Measurements from ENCODE around the gene FRMD4B.
A peak's percentile ranks its signal among the peaks of the same experiment; 100 is the strongest.

Gene FRMD4B

GRCh38 chr3:69410301-69410700 is 24.4 kb upstream of the FRMD4B start:
- TF ChIP-seq, protein P1, sequence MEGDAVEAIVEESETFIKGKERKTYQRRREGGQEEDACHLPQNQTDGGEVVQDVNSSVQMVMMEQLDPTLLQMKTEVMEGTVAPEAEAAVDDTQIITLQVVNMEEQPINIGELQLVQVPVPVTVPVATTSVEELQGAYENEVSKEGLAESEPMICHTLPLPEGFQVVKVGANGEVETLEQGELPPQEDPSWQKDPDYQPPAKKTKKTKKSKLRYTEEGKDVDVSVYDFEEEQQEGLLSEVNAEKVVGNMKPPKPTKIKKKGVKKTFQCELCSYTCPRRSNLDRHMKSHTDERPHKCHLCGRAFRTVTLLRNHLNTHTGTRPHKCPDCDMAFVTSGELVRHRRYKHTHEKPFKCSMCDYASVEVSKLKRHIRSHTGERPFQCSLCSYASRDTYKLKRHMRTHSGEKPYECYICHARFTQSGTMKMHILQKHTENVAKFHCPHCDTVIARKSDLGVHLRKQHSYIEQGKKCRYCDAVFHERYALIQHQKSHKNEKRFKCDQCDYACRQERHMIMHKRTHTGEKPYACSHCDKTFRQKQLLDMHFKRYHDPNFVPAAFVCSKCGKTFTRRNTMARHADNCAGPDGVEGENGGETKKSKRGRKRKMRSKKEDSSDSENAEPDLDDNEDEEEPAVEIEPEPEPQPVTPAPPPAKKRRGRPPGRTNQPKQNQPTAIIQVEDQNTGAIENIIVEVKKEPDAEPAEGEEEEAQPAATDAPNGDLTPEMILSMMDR (IDR thresholded peaks at IDR 0.05): peak; percentile 87

DNA sequence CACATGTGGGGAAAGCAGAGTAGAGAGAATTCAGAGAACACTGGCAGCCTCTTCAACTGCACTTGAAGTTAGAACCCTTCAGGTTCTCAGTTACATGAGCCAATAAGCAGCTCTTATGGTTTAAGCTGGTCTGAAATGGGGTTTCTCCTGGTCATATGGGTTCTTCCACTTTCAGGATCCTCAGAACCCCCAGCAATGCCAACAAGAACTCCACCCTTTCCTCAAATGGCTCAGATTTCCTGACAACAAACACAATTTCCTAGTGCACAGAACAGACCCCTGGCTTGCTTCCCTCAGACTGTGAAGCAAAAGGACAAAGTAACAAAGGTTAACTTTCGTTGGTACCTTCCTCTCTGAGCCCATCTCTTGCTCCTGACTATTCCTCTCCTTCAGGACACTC is 23.9 kb upstream of the FRMD4B start:
- TF ChIP-seq, protein P1 (IDR thresholded peaks at IDR 0.05): no peak

- TF ChIP-seq, protein P1 (IDR thresholded peaks at IDR 0.05): no peak
Observed at GRCh38 chr3:69409011-69409410, 23.1 kb upstream of the FRMD4B start.

DNA sequence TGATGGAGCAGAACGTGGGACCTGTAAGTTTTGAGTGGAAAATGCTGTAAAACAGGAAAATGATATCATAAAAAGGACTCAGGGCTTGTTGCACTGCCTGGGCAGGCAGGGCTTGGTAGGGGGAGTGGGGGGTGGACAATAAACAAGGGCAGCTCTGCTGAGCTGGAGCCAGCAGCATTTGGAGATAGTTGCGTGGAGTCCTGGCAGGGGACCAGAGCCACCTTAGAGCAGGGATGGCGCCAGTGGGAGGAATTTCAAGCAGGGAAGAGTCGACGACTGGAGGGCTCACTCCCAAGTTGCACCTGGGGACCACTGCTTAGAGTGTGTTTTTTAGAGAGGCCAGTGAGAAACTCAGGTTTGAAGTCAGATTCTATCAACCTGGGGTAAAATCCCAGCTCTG is 22.7 kb upstream of the FRMD4B start:
- TF ChIP-seq, protein P1 (IDR thresholded peaks at IDR 0.05): no peak

- TF ChIP-seq, protein P1 (IDR thresholded peaks at IDR 0.05): no peak
Observed at GRCh38 chr3:69407908-69408307, 22.0 kb upstream of the FRMD4B start.

DNA sequence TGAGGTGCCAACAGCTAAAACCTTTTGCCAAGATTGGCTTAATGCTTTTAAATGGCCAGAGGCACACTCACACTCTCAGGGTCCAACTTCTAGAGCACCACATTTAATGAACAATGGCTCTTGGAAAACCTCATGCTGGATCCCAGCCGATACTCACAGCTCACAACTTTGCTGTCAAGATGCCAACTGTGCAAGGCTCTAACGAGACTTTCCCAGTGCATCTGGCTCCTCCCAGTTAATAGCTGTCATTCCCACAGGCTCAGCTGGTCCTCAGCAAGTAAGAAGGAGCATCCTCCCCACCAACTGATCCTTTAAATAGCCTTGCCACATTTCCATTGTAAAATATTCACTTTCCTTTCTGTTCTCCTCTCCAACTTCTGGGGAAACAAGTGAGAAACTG is 20.3 kb upstream of the FRMD4B start:
- TF ChIP-seq, protein P1 (IDR thresholded peaks at IDR 0.05): no peak

DNA sequence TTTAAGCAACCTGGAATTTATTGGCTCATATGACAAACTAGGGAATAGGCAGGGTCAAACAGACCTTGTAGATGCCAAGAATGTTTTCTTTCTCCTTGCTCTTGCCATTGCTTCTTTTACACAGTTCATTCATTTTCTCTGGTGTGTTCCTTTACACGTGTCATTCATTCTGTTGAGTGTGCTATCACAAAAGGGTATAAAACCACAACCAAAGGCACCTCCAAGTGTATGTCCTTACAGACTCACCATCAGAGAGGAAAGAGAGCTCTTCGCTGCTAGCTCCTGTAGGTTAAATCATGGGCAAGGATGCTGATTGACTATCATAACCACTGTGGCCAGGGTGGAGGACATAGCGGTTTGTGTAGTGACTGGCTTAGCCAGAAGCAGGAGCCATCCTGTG is 19.2 kb upstream of the FRMD4B start:
- TF ChIP-seq, protein P1 (IDR thresholded peaks at IDR 0.05): no peak

- TF ChIP-seq, protein P1 (IDR thresholded peaks at IDR 0.05): no peak
Observed at GRCh38 chr3:69403454-69403853, 17.6 kb upstream of the FRMD4B start.

Data from LNCAP (cell line).